Epidermal melanocyte (primary cell): ENCODE results near the gene N4BP3.
"Not testable (repeated sequence)": the region's sequence is repeated elsewhere in the genome, so short reads cannot be mapped to it uniquely, and the experiment has no call there.

ENCODE experiments used
- DNase-seq: peaks from one replicate; pipeline ENCODE4 v3.0.0; 2011; ENCODE audit warnings: low spot score; ENCODE audit not compliant: insufficient read length

The N4BP3 gene, protein sequence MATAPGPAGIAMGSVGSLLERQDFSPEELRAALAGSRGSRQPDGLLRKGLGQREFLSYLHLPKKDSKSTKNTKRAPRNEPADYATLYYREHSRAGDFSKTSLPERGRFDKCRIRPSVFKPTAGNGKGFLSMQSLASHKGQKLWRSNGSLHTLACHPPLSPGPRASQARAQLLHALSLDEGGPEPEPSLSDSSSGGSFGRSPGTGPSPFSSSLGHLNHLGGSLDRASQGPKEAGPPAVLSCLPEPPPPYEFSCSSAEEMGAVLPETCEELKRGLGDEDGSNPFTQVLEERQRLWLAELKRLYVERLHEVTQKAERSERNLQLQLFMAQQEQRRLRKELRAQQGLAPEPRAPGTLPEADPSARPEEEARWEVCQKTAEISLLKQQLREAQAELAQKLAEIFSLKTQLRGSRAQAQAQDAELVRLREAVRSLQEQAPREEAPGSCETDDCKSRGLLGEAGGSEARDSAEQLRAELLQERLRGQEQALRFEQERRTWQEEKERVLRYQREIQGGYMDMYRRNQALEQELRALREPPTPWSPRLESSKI

DNA sequence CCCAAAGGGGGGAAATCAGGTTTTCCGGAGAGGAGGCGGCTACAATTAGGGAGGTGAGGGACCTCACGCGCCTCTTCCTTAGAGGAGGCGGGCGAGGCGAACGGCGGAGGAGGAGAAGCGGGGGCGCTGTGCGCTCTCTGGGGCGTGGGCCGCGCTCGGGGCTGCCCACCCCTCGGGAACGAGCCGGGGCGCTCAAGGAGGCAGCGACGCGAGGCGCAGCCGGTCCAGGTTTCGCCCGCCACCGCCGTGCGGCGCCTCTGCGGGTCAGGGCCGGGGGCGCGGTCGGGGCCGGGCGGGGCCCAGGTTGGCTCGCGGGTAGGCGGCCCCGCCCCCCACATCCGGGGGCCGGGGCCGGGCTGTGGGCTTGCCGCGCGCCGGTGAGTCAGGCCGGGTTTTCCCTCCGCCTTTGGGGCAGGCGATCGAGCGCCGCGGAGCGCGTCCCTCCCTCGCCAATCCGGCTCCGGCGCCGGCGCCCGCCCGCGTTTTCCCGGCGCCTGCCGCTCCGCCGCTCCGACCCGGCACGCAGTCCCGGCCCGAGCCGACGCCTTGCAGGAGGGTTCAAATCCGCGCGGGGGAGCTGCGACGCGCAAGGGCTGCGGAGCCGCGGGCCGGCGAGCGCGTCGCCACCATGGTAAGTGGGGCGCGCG, at the start of gene N4BP3:
N4BP3 (plus strand) TSS at position 392 of the 647 bp plus-strand sequence. CDS start 6,052 bp downstream, outside the sequence.
- DNase-seq = peak; percentile 39

DNA sequence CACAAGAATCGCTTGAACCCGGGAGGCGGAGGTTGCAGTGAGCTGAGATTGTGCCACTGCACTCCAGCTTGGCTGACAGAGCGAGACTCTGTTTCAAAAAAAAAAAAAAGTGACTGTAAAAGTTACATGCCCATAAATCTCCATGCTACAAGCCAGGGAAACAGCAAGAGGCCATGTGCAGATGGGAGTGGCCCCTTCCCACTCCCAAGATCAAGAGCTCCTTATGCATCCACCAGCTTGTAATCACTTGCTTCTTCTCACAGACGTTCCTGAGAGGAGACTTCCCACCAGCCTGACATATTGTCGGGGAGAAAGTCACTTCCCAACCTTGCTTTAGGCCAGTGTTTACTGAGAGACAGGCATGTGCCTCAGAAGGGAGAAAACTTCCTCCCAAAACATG, 45.6 kb upstream of the N4BP3 start:
- no peak for DNase-seq

DNA sequence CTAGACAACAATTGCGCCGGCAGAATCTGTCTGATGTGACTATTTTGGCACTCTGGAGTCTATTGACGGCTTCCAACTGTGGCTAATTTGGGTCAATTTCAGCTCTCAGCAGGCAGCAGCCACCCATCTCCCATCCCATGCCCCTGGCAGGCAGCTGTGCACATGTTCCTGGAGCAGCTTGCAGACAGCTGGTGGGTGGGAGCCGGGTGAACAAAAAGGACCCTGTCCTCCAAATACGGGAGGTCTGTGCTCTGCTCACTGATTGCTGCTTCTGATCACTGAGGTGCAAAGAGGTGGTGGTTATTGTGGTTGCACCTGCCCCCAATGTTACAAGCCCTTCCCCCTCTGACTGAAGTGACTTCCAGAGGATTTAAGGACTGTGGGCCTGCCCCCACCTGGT, 45.0 kb upstream of the N4BP3 start:
- DNase-seq = no peak

DNA sequence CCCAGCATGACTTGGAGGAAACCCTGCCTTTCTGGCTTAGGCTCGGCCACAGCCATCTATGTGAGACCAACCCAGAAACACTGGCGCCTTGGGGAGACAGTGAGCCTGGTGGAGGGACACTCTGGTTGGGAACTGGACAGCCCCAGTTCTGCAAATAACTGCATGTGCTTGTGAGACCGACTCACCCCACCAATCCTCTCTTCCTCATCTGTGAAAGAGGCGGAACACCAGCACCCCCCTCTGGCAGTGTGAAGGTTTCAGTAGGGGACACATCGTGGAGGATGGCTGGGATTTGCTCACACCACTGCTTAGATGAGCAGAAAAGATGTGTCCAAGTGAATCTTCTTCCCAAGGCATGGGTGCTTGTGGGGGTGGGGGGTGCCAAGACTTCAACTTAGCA, 43.4 kb upstream of the N4BP3 start:
- no peak for DNase-seq

DNA sequence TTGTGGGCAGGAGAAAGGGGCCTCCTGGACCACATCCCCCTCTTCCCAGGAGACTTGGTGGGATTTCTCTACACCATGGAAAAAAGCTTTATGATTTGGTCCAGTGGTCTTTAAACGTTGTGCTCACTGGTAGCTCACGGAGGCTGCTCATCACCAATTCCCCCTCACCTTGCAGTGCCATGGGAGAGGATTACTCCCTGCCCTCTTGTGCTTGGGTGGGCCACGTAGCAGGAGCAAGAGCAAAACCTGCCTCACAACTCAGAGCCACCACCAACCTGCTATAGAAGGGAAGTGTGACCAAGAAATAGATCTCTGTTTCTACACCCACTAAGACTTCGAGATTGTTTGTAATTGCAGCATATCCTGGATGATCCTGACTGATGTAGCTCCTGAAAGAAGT, 42.2 kb upstream of the N4BP3 start:
- DNase-seq = no peak

DNA sequence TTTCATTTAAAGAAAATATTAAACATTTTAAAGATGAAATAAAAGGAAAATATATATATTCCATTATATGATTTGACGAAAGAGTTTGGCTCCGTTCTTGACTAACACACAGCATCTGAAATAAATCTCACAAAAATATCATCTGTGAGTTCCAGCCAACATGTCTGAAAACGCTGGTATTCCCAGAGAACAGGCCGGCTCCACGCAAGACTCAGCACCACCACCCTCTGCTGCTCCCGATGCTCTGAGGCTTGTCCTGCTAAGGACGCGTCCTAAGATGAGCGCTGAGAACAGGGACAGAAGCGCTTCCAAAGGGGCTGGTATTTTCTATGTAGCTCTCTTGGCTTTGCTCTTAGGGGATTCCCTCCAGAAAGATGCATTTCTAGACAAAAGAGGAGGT, 40.6 kb upstream of the N4BP3 start:
- DNase-seq = no peak

DNA sequence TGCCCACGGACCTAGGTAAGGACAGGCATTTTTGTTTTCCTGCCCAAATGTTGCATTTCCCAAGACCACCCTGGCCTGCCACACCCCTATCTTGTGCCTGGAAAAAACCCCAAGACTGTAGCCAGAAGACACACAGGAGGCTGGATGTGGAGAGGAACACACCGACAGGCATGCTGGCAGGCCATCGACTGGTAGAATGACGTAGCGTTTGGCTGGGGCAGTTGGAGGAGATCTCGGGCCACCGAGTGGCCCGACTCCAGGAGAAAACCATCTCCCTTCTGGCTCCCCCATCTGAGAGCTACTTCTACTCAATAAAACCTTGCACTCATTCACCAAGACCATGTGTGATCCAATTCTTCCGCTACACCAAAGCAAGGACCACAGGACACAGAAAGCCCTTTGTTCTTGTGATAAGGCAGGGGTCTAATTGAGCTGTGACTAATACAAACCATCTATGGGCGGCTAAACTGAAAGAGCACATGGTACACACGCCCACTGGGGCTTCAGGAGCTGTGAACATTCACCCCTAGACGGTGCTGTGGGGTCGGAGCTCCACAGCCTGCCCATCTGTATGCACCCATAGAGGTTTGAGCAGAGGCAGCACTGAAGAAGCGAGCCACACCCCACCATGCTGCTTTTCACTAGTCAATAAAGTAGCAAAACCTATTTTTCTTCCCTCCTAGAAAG, 38.9 kb upstream of the N4BP3 start:
- no peak for DNase-seq

DNA sequence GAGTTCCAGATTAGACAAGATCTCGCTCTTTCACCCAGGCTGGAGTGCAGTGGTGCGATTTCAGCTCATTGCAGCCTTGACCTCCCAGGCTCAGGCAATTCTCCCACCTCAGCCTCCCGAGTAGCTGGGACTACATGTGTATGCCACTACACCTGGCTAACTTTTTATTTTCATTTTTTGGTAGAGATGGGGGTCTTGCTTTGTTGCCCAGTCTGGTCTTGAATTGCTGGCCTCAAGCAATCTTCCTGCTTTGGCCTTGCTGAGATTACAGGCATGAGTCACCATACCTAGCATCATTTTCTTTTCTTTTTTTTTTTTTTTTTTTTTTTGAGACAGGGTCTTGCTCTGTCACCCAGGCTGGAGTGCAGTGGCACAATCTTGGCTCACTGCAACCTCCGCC, 36.4 kb upstream of the N4BP3 start:
- not testable (repeated sequence) for DNase-seq

DNA sequence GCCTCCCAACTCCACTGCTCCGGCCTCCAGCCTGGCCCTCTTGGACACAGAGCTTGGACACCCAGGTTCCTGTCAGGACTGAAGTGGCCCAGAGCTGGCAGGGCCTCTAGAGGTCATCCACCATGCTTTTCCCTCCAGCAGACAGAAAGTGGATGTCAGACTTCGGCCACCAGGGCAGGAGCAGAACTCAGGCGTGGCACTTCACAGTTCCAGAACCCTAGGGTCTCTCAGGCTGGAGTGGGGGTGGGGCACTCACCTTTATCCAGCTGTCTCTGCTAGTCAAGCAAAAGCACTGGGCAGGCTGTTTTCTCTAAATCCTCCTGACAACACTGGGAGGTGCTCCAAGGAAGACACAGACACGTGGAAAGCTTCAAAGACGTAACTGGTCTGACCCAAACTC, 35.6 kb upstream of the N4BP3 start:
- no peak for DNase-seq

DNA sequence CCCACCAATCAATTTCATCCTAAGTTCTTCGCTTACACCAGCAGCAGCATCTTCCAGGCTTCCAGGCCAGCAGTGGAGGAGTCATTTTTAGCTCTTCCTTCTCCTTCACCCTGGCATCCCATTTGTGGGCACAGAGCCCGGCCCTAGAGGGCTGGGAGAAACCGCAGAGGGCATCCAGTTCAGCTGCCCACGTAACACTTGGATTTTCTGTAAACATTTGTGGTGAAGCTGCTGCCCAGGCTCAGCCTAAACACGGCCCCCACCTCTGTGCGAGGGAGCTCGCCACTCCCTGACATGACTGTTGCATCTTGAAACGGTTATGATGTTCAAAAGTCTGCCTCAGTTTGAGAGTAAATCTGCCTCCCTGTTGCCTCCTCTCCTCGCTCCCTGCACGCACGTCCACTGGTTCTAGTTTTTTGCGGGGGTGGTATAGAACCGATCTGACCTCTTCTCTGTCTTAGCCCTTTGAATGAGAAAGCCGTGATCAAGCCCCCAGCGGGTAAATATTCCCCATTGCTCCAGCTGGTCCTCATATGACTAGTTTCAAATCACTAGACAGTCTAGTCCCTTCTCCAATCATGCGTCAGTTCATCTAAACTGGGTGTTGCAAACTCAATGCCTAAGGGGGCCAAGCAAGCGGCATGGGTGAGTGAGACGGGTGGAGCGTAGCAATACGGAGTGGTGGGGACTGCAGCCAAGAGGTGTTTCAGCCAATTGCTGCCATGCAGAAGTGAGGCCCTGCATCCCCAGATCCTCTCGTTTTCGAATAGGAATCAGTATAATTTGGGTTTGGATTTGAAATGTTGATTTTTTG, 34.9 kb upstream of the N4BP3 start:
- DNase-seq = peak; percentile 79

DNA sequence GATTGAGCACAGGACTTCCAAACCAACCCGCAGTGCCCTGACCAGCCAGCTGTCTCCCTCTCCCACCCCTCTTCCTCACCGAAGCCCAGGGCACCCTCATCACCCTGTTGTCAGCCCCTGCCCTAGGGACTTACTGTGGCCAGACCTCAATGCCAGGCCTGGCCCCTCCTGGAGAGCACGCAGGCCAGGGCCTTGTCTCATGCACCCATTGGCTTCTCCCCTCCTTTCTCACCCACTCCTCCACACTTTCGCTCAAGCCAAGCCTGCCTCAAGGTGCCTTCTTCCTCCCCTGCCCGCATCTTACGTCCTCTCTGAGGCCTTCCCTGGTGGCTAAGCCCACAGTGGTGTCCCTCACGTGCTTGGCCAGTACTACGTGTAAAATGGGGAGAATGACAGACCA, 33.3 kb upstream of the N4BP3 start:
- DNase-seq = no peak

DNA sequence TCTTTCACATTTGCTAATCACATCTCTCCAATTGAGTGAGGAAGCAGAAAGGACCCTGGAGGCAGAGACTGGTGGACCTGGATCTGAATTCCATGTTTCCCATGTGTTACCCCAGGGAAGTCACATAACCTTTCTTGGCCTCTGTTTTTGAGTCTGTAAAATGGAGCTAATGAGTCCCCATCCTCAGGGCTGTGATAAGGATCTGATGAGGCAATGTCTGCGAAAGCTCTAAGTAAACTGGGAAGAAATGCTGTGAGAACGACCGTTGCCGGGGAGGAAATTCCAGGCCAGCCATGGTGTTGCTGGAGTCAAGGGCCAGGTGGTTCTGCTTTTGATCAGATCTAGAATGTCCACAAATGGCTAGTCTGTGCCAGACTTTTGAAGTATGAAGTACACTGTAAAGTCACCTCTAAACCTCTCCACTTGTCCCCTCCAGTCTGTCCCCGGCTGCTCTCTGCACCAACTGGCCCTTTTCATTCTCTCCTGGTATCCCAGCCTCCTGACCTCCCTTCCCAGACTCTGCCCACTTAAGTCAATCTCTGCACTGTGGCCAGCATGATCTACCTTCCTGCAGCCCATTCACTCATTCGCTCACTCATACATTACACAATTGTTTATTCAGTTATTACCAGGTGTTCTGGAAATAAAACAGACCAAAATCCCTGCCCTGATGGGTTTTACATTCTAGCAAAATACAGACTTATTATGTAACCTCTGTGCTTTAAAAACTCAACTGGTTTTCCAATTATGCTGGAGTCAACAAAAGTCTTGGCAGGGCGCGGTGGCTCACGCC, 32.5 kb upstream of the N4BP3 start:
- no peak for DNase-seq

DNA sequence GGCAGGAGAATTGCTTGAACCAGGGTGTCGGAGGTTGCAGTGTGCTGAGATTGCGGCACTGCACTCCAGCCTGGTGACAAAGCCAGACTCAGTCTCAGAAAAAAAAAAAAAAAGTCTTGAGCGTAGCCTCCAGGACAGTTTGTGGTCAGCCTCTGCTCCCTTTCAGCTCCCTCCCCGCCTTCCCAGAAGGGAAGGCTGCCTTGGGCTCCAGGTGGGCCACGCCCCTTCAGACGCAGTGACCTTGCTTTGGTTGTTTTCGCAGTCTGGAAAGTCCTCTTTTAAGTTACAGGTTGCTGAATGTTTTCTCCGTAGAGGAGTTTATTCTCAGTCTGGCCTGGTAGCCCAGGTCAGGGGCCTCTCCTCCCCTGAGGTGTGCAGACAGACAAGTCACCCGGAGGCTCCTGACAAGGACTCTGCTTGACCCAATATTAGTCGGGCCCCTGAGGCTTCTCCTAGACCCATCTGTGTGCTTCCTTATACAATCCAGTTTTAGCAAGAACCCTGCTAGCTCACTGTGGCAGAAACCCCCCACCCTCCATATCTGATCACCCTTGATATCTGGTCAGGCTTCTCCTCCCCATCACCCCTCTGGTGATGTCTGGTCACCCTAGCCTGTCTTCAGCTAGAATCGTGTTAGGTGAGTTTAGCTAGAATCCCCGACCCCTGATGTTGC, 31.6 kb upstream of the N4BP3 start:
- DNase-seq = no peak

DNA sequence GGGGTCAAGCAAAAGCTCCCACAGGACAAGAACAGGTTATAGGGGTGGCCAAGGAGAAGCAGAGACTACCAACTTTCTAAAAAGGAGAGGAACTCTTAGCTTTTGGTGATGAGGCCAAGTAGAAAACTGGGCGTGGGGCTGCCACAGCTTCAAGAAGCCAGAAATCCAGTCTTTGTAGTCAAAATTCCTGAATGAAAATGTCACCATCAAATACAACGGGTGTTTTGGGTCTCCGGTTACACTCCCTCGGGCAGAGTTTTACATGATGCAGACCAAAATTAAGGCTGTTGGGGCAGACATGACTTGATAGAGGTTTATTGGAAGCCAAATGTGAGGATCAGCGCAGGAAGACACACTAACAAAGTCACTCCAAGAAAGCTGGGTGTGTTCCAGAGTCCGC, 29.4 kb upstream of the N4BP3 start:
- DNase-seq = no peak

DNA sequence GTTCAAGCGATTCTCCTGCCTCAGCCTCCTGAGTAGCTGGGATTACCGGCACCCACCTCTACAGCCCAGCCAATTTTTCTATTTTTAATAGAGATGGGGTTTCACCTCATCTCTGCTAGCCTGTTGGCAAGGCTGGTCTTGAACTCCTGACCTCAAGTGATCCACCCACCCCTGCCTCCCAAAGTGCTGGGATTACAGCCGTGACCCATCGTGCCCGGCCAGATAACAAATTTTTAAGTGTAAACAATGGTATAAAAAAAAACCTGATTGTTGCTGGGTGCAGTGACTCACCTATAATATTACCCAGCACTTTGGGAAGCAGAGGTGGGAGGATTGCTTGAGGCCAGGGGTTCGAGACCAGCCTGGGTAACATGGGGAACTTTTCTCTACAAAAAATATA, 28.0 kb upstream of the N4BP3 start:
- DNase-seq = no peak

DNA sequence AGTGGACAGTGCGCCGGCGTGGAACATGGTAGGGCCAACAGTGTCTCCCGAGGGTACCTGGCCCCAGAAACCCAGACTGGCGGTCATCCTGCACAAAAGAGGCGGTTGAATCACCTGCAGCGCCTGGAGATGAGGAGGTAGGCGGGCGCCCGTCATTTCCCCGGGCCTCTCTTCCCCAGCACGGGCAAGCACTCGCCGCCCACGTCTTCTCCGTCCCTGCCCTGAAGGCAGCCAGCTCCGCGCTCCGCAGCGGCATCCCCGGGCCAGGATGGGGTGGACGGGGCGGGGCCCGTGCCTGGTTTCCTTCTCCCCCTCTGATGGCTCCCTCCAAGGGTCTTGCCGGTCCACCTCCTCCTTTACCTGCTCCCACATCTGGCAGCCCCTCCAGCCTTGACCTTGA, 27.1 kb upstream of the N4BP3 start:
- DNase-seq = no peak

DNA sequence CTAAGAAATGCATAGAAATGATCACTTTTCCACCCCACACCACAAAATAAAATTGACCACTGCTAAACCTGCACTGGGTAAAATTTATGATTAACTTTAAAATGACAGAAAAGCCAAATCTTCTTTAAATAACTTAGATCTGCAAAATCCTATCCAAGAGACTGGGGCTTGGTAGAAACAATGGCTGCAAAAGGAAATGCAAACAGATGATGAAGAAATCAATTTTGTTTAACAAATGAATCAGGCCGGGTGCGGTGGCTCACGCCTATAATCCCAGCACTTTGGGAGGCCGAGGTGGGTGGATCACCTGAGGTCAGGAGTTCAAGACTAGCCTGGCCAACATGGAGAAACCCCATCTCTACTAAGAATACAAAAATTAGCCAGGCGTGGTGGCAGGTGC, 26.1 kb upstream of the N4BP3 start:
- DNase-seq = not testable (repeated sequence)

DNA sequence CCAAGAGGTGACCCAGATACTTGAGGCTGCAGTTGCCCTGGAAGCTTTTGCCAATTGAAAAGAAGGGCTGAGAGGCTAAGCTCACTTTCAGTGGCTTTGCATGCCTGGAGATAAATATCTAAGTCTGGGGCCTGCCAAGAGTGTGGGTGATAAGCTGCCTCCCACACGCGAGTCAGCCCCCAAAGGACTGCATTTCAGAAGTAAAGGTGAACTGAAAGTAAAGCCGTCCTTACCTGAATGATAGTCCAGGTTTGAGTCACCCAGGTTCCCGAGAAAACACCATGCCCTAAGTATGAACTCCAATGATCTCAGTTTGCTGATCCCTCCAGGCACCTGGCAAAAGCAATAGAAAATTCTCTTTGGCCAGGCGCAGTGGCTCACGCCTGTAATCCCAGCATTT, 22.5 kb upstream of the N4BP3 start:
- DNase-seq = no peak

DNA sequence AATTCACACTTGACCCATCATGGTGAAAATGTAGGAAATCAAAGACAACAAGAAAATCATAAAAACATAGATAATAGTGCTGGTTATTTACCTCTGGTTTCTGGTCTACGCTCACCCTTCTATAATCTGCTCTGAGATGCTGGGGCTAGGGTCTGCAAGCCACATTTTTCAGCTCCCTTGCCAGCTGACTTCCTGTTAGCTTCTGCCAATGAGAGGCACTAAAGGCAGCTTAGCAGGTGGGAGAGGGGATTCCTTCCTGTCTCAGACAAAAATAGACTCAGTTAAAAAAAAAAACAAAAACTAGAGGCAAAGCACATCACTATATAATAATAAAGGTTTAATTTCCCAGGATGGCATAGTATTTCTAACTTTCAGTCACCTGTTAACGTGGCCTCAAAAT, 20.2 kb upstream of the N4BP3 start:
- no peak for DNase-seq

DNA sequence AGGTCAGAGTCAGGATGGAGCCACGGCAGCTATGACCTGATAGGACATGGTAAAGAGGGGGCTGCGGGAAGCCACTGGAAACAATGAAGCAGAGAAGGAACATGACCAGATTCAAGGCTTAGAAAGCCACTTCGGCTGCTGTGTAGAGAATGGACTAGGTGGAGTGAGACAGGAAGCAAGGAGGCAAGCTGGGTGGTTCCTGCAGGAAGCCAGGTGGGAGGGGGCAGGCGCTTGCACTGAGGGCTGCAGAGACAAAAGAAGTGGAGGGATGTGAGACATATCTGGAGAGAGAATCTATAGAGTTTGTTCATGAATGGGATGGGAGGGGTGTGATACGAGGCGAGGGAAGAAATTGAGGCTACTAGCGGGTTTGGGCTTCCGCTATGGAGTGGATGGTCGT, 19.0 kb upstream of the N4BP3 start:
- no peak for DNase-seq
